ENCODE results near the gene VPS35L. TPM values are rescaled to one million over a fixed set of nuclear protein-coding genes. Genes with fewer than 3 reads are reported as not detected.

The VPS35L gene
- total and polyA plus RNA-seq, 2 of the 13 experiments (the other 11 are each of a cell fraction or from before 2014, with no cell fraction given) = 1.4 to 1.6 TPM

GRCh38 chr16:19542138-19542821, 13.2 kb upstream of the VPS35L start (continued):
- TF ChIP-seq ZNF703 (CRISPR knock-in tag; IDR thresholded peaks at IDR 0.05; ENCODE audit: borderline replicate concordance) = no peak
- TF ChIP-seq FOXA3 (CRISPR knock-in tag; IDR thresholded peaks at IDR 0.05) = peak; percentile 97
- TF ChIP-seq ZNF30 (CRISPR knock-in tag; IDR thresholded peaks at IDR 0.05) = no peak
- TF ChIP-seq MTA1 (CRISPR knock-in tag; IDR thresholded peaks at IDR 0.05; ENCODE audit: borderline replicate concordance) = no peak
- TF ChIP-seq NR0B2 (CRISPR knock-in tag; IDR thresholded peaks at IDR 0.05) = no peak
- no peak for TF ChIP-seq NBN (conservative IDR thresholded peaks at IDR 0.05)
- TF ChIP-seq PHF21A (CRISPR knock-in tag; IDR thresholded peaks at IDR 0.05) = peak; percentile 86
- TF ChIP-seq ZNF790 (CRISPR knock-in tag; IDR thresholded peaks at IDR 0.05; ENCODE audit: borderline replicate concordance) = no peak
- no peak for TF ChIP-seq SCMH1 (CRISPR knock-in tag; IDR thresholded peaks at IDR 0.05; ENCODE audit: borderline replicate concordance)
- no peak for TF ChIP-seq ATM (IDR thresholded peaks at IDR 0.05; ENCODE audit: borderline replicate concordance)
- TF ChIP-seq ZSCAN5A (CRISPR knock-in tag; IDR thresholded peaks at IDR 0.05; ENCODE audit: borderline replicate concordance) = peak; percentile 24; the same call in 1 of the 2 replicates
- TF ChIP-seq ZBTB26 (CRISPR knock-in tag; IDR thresholded peaks at IDR 0.05; ENCODE audit: borderline replicate concordance) = no peak
- TF ChIP-seq ZFP62 (CRISPR knock-in tag; IDR thresholded peaks at IDR 0.05) = no peak
- TF ChIP-seq RFXAP (CRISPR knock-in tag; IDR thresholded peaks at IDR 0.05; ENCODE audit: borderline replicate concordance) = peak; percentile 75; the same call in 1 of the 2 replicates
- TF ChIP-seq ZNF781 (CRISPR knock-in tag; IDR thresholded peaks at IDR 0.05; ENCODE audit: borderline replicate concordance, not compliant biosample characterization) = no peak
- TF ChIP-seq SIN3B (IDR thresholded peaks at IDR 0.05; ENCODE audit: low read length) = no peak
- no peak for TF ChIP-seq ZNF562 (CRISPR knock-in tag; IDR thresholded peaks at IDR 0.05; ENCODE audit: borderline replicate concordance)
- no peak for TF ChIP-seq GRHL1 (CRISPR knock-in tag; conservative IDR thresholded peaks at IDR 0.05)
- TF ChIP-seq ZMYM3 (CRISPR knock-in tag; IDR thresholded peaks at IDR 0.05) = no peak
- no peak for TF ChIP-seq ZNF75D (CRISPR knock-in tag; IDR thresholded peaks at IDR 0.05; ENCODE audit: borderline replicate concordance)
- TF ChIP-seq ZBTB4 (CRISPR knock-in tag; IDR thresholded peaks at IDR 0.05; ENCODE audit: borderline replicate concordance) = no peak

Measured in HepG2 (cell line).